Suprapubic skin (tissue), 4 donors: Measurements from ENCODE around the gene KDM2B. TPM values are rescaled to one million over a fixed set of nuclear protein-coding genes. Genes with fewer than 3 reads are reported as not detected.

Experiments
- DNase-seq, 2 donors: peaks; one replicate each; pipeline ENCODE4 v3.0.0-alpha.2; 2019; ENCODE audit warnings: low spot score in 2 of 2
- H3K27ac ChIP-seq: fragments of 200-600 bp; sonication (generic); one replicate; pipeline ENCODE4 v1.5.1; 2019
- H3K27me3 ChIP-seq: fragments of 200-600 bp; sonication (generic); one replicate; pipeline ENCODE4 v1.5.1; 2019
- H3K36me3 ChIP-seq: fragments of 200-600 bp; sonication (generic); one replicate; pipeline ENCODE4 v1.5.1; 2019
- H3K4me1 ChIP-seq: fragments of 200-600 bp; sonication (generic); one replicate; pipeline ENCODE4 v1.5.1; 2019
- H3K4me3 ChIP-seq: fragments of 200-600 bp; sonication (generic); one replicate; pipeline ENCODE4 v1.5.1; 2019; ENCODE audit warnings: mild to moderate bottlenecking
- H3K9me3 ChIP-seq: fragments of 200-600 bp; sonication (generic); one replicate; pipeline ENCODE4 v1.5.1; 2019
- CTCF ChIP-seq, 2 donors: fragments of 200-600 bp in 1 of 2; fragments of 450-650 bp in 1 of 2; sonication (generic) in 1 of 2; IDR thresholded peaks; one replicate each; pipeline ENCODE4 v1.5.1; 2016 to 2019; ENCODE audit warnings: antibody characterized with exemption in 2 of 2, mild to moderate bottlenecking in 1 of 2, moderate library complexity in 1 of 2
- EP300 ChIP-seq: sonication (generic); formaldehyde crosslinking; IDR thresholded peaks from one replicate; pipeline ENCODE4 v1.6.1; 2017; ENCODE audit warnings: antibody characterized with exemption
- POLR2A ChIP-seq, 2 donors: fragments of 450-650 bp; IDR thresholded peaks; one replicate each; pipeline ENCODE4 v1.6.1; 2017; ENCODE audit warnings: antibody characterized with exemption in 2 of 2, mild to moderate bottlenecking in 2 of 2, moderate library complexity in 2 of 2
- POLR2AphosphoS5 ChIP-seq, 3 donors: sonication (generic); formaldehyde crosslinking; IDR thresholded peaks; one replicate each; pipeline ENCODE4 v1.6.1; 2017; ENCODE audit warnings: antibody characterized with exemption in 3 of 3
- WGBS: methylation state at CpG from one replicate; pipeline ENCODE4 v1.1.5; 2018; 5-methylcytosine and 5-hydroxymethylcytosine counted together
- total RNA-seq, 4 donors: library from RNA; depleted of rRNA; stranded (reverse); fragments of >200 nt; gene quantifications; one replicate each; pipeline ENCODE4 v1.1.0, GENCODE V29; 2016

The KDM2B gene
- total RNA-seq, 4 donors from 2014 or later: 47.8 to 53.7 (median 50.4) TPM

- H3K9me3 ChIP-seq: no peaks in the 10 kb centered on the region
- TF ChIP-seq EP300 (no peak), POLR2AphosphoS5 (IDR thresholded peaks at IDR 0.05) (no peak), CTCF (IDR thresholded peaks at IDR 0.05) (no peak), POLR2A (IDR thresholded peaks at IDR 0.05) (no peak)
- no peak overlapping the region for H3K4me3 ChIP-seq
- H3K36me3 ChIP-seq: peaks cover 25% of the 10 kb centered on the region
- no peaks in the 10 kb centered on the region for H3K27me3 ChIP-seq
- no peak overlapping the region for H3K27ac ChIP-seq
- DNase-seq: no peak
- H3K4me1 ChIP-seq: peaks cover 5% of the 10 kb centered on the region
Measured at GRCh38 chr12:121519227-121519626, 61.6 kb downstream of the KDM2B start.

- Histone ChIP-seq H3K27me3 (no peaks in the 10 kb centered on the region), H3K4me3 (no peak overlapping the region), H3K27ac (no peak overlapping the region), H3K4me1 (peaks cover 5% of the 10 kb centered on the region), H3K9me3 (no peaks in the 10 kb centered on the region), H3K36me3 (peaks cover 25% of the 10 kb centered on the region)
- 95% methylated on average over 8 of the region's 10 CpGs for WGBS
- TF ChIP-seq CTCF (IDR thresholded peaks at IDR 0.05) (no peak), POLR2AphosphoS5 (IDR thresholded peaks at IDR 0.05) (no peak), POLR2A (IDR thresholded peaks at IDR 0.05) (no peak), EP300 (no peak)
- DNase-seq: no peak
Measured at GRCh38 chr12:121518656-121519055, 62.2 kb downstream of the KDM2B start.

- no peak for DNase-seq
Measured at GRCh38 chr12:121516437-121517011, 64.3 kb downstream of the KDM2B start.

GRCh38 chr12:121515615-121516014 is 65.2 kb downstream of the KDM2B start:
- TF ChIP-seq CTCF (IDR thresholded peaks at IDR 0.05) (no peak), POLR2AphosphoS5 (IDR thresholded peaks at IDR 0.05) (no peak), EP300 (no peak), POLR2A (IDR thresholded peaks at IDR 0.05) (no peak)
- no peak for DNase-seq
- no peak overlapping the region for H3K4me3 ChIP-seq
- no peak overlapping the region for H3K27ac ChIP-seq
- H3K27me3 ChIP-seq: no peaks in the 10 kb centered on the region
- peaks cover 36% of the 10 kb centered on the region for H3K36me3 ChIP-seq
- H3K9me3 ChIP-seq: no peaks in the 10 kb centered on the region
- whole genome bisulfite sequencing: 67% methylated on average over 6 of the region's 7 CpGs
- H3K4me1 ChIP-seq: peaks cover under 1% of the 10 kb centered on the region

More at GRCh38 chr12:121516437-121517011, 64.3 kb downstream of the KDM2B start:
- Histone ChIP-seq H3K36me3 (peaks cover 39% of the 10 kb centered on the region), H3K9me3 (no peaks in the 10 kb centered on the region), H3K4me3 (no peak overlapping the region), H3K27me3 (no peaks in the 10 kb centered on the region), H3K27ac (no peak overlapping the region), H3K4me1 (peaks cover 5% of the 10 kb centered on the region)
- WGBS: 86% methylated on average over 10 of the region's 10 CpGs
- TF ChIP-seq POLR2A (IDR thresholded peaks at IDR 0.05) (no peak), POLR2AphosphoS5 (IDR thresholded peaks at IDR 0.05) (no peak), EP300 (no peak)

- no peak for DNase-seq
- WGBS: 79% methylated on average over 14 of the region's 16 CpGs
- peaks cover 38% of the 10 kb centered on the region for H3K36me3 ChIP-seq
Measured at GRCh38 chr12:121514184-121514742, 66.6 kb downstream of the KDM2B start.

More at GRCh38 chr12:121514184-121514742, 66.6 kb downstream of the KDM2B start:
- Histone ChIP-seq H3K4me3 (no peak overlapping the region), H3K27ac (no peak overlapping the region), H3K9me3 (no peaks in the 10 kb centered on the region), H3K4me1 (no peaks in the 10 kb centered on the region), H3K27me3 (no peaks in the 10 kb centered on the region)
- TF ChIP-seq POLR2AphosphoS5 (IDR thresholded peaks at IDR 0.05) (no peak), POLR2A (IDR thresholded peaks at IDR 0.05) (no peak), EP300 (no peak), CTCF (IDR thresholded peaks at IDR 0.05) (no peak)
